Liver (tissue), 9 donors: Measurements from ENCODE around the gene PTHLH. TPM values are rescaled to one million over a fixed set of nuclear protein-coding genes. Genes with fewer than 3 reads are reported as not detected.
A peak's percentile ranks its signal among the peaks of the same experiment; 100 is the strongest.

Source experiments
- DNase-seq: peaks from one replicate; pipeline ENCODE4 v3.0.0-alpha.2; 2017; ENCODE audit warnings: low spot score
- H3K27ac ChIP-seq, 2 donors: one replicate each; pipeline ENCODE4 v1.7.0; 2013; ENCODE audit warnings: inconsistent platforms in 2 of 2, low read length in 2 of 2, control low read depth in 1 of 2, low read depth in 1 of 2, mild to moderate bottlenecking in 1 of 2
- H3K27me3 ChIP-seq, 4 donors: one replicate each; pipeline versions ENCODE4 v1.6.1 to v1.7.0; 2013; ENCODE audit warnings: low read length in 3 of 4, inconsistent platforms in 1 of 4, mild to moderate bottlenecking in 1 of 4, moderate library complexity in 1 of 4; ENCODE audit not compliant: control insufficient read depth in 4 of 4, insufficient read depth in 4 of 4
- H3K36me3 ChIP-seq, 4 donors: one replicate each; pipeline versions ENCODE4 v1.6.1 to v1.7.0; 2013; ENCODE audit warnings: low read length in 3 of 4, mild to moderate bottlenecking in 3 of 4, low read depth in 1 of 4, moderate library complexity in 1 of 4; ENCODE audit not compliant: control insufficient read depth in 4 of 4, insufficient read depth in 3 of 4
- H3K4me1 ChIP-seq, 4 donors: one replicate each; pipeline versions ENCODE4 v1.6.1 to v1.7.0; 2013; ENCODE audit warnings: low read length in 3 of 4, mild to moderate bottlenecking in 3 of 4, moderate library complexity in 1 of 4; ENCODE audit not compliant: control insufficient read depth in 4 of 4, insufficient read depth in 4 of 4
- H3K4me3 ChIP-seq, 3 donors: one replicate each; pipeline versions ENCODE4 v1.6.1 to v1.7.0; 2013; ENCODE audit warnings: low read length in 3 of 3, control low read depth in 1 of 3, low read depth in 1 of 3, mild to moderate bottlenecking in 1 of 3
- H3K9ac ChIP-seq, 2 donors: one replicate each; pipeline ENCODE4 v1.7.0; 2013; ENCODE audit warnings: low read length in 2 of 2, mild to moderate bottlenecking in 2 of 2, moderate library complexity in 2 of 2, control low read depth in 1 of 2, low read depth in 1 of 2
- H3K9me3 ChIP-seq, 4 donors: one replicate each; pipeline versions ENCODE4 v1.6.1 to v1.7.0; 2013; ENCODE audit warnings: low read length in 3 of 4; ENCODE audit not compliant: control insufficient read depth in 4 of 4
- GABPA ChIP-seq, 2 donors: IDR thresholded peaks in 1 of 2; conservative IDR thresholded peaks in 1 of 2; 2 replicates each; pipeline ENCODE4 v1.6.1; 2016; ENCODE audit warnings: antibody characterized with exemption in 2 of 2, mild to moderate bottlenecking in 1 of 2, moderate library complexity in 1 of 2
- HNF4A ChIP-seq, 2 donors: conservative IDR thresholded peaks; 2 replicates each; pipeline ENCODE4 v1.6.1; 2016; ENCODE audit warnings: antibody characterized with exemption in 2 of 2, mild to moderate bottlenecking in 2 of 2
- RAD21 ChIP-seq, 2 donors: IDR thresholded peaks; 2 replicates each; pipeline ENCODE4 v1.6.1; 2016; ENCODE audit warnings: antibody characterized with exemption in 2 of 2, mild to moderate bottlenecking in 2 of 2
- REST ChIP-seq: IDR thresholded peaks from 2 replicates; pipeline ENCODE4 v1.6.1; 2016; ENCODE audit warnings: antibody characterized with exemption, mild to moderate bottlenecking
- RXRA ChIP-seq, 2 donors: IDR thresholded peaks; 2 replicates each; pipeline ENCODE4 v1.6.1; 2017 to 2018; ENCODE audit warnings: antibody characterized with exemption in 2 of 2, mild to moderate bottlenecking in 1 of 2
- ZBTB33 ChIP-seq: IDR thresholded peaks from 2 replicates; pipeline ENCODE4 v1.6.1; 2016; ENCODE audit warnings: antibody characterized with exemption
- WGBS: extraction: QIAGEN DNeasy Blood & Tissue Kit; methylation state at CpG from one replicate; pipeline ENCODE4 v1.1.7; 2013; 5-methylcytosine and 5-hydroxymethylcytosine counted together
- polyA plus RNA-seq, 2 donors: library from polyadenylated mRNA; stranded (reverse) in 1 of 2; unstranded in 1 of 2; fragments of 200-250 nt in 1 of 2; fragments of >200 nt in 1 of 2; fragmentation: Nextera tagmentation in 1 of 2; extraction: Ambion mirVana in 1 of 2; gene quantifications; one replicate each; pipeline versions ENCODE4 v1.2.1 to v1.2.3, GENCODE V29; 2013 to 2015
- total RNA-seq, 2 donors: library from RNA; depleted of rRNA; stranded (reverse); fragments of >200 nt; gene quantifications; one replicate each; pipeline ENCODE4 v1.2.3, GENCODE V29; 2014
- donor health status: healthy.
- donor health status: healthy.
- donor health status: healthy.
- donor health status: healthy.
- donor health status: healthy.

PTHLH gene
- total and polyA plus RNA-seq, 4 donors, result not detected

GRCh38 chr12:27975222-27976136 lies 2.9 kb upstream of the PTHLH start:
- no peak overlapping the region for H3K27ac ChIP-seq
- WGBS, result 3% methylated on average over 61 of the region's 61 CpGs
- peaks cover 9 to 26% (median 19%) of the 10 kb centered on the region in 4 donors for H3K4me1 ChIP-seq
- H3K4me3 ChIP-seq, result peak overlapping the region in 1 of 3 donors; percentile 18
- peaks cover 5 to 18% (median 14%) of the 10 kb centered on the region in 4 donors for H3K27me3 ChIP-seq
- H3K9me3 ChIP-seq, result peaks cover 0 to 3% (median 0%) of the 10 kb centered on the region in 4 donors
- no peak for TF ChIP-seq ZBTB33
- peak; percentile 90 for TF ChIP-seq REST
- DNase-seq, result no peak
- H3K36me3 ChIP-seq, result no peaks in the 10 kb centered on the region
- H3K9ac ChIP-seq, result no peak overlapping the region

GRCh38 chr12:27974735-27975221 lies 2.2 kb upstream of the PTHLH start:
- H3K9me3 ChIP-seq, result peaks cover 0 to 3% (median 0%) of the 10 kb centered on the region in 4 donors
- whole genome bisulfite sequencing, result 3% methylated on average over 26 of the region's 26 CpGs
- peaks cover 5 to 18% (median 15%) of the 10 kb centered on the region in 4 donors for H3K27me3 ChIP-seq
- peaks cover 12 to 32% (median 22%) of the 10 kb centered on the region in 4 donors for H3K4me1 ChIP-seq
- H3K9ac ChIP-seq, result no peak overlapping the region
- no peak for TF ChIP-seq HNF4A (conservative IDR thresholded peaks at IDR 0.05)
- no peak for TF ChIP-seq GABPA (IDR thresholded peaks at IDR 0.05 in 1 of 2, conservative IDR thresholded peaks at IDR 0.05 in 1 of 2)
- TF ChIP-seq ZBTB33, result no peak
- no peak for TF ChIP-seq RAD21 (IDR thresholded peaks at IDR 0.05)
- DNase-seq, result no peak
- H3K4me3 ChIP-seq, result peak overlapping the region in 1 of 3 donors; percentile 18
- no peaks in the 10 kb centered on the region for H3K36me3 ChIP-seq
- no peak overlapping the region for H3K27ac ChIP-seq

GRCh38 chr12:27973487-27973890 lies 956 bp upstream of the PTHLH start:
- 40% methylated on average over 4 of the region's 4 CpGs for WGBS
- H3K4me1 ChIP-seq, result peaks cover 13 to 44% (median 31%) of the 10 kb centered on the region in 4 donors
- H3K27ac ChIP-seq, result no peak overlapping the region
- no peaks in the 10 kb centered on the region for H3K36me3 ChIP-seq
- DNase-seq, result no peak
- no peak overlapping the region for H3K4me3 ChIP-seq
- peaks cover 5 to 23% (median 18%) of the 10 kb centered on the region in 4 donors for H3K27me3 ChIP-seq
- no peak overlapping the region for H3K9ac ChIP-seq
- no peak for TF ChIP-seq RXRA (IDR thresholded peaks at IDR 0.05)
- peaks cover 0 to 3% (median 0%) of the 10 kb centered on the region in 4 donors for H3K9me3 ChIP-seq
